NT2/D1 (cell line): ENCODE data around the gene CD47.

ENCODE experiments used
- SUZ12 ChIP-seq: IDR thresholded peaks from 2 replicates; pipeline ENCODE4 v1.6.1; 2011; ENCODE audit not compliant: insufficient read length, insufficient read depth; ENCODE audit errors: extremely low read depth
- YY1 ChIP-seq: IDR thresholded peaks from 2 replicates; pipeline ENCODE4 v1.6.1; 2011; ENCODE audit not compliant: insufficient read length, insufficient read depth
- ZNF274 ChIP-seq: IDR thresholded peaks from 2 replicates; pipeline ENCODE4 v1.6.1; 2011; ENCODE audit warnings: mild to moderate bottlenecking, low read depth, low read length

DNA sequence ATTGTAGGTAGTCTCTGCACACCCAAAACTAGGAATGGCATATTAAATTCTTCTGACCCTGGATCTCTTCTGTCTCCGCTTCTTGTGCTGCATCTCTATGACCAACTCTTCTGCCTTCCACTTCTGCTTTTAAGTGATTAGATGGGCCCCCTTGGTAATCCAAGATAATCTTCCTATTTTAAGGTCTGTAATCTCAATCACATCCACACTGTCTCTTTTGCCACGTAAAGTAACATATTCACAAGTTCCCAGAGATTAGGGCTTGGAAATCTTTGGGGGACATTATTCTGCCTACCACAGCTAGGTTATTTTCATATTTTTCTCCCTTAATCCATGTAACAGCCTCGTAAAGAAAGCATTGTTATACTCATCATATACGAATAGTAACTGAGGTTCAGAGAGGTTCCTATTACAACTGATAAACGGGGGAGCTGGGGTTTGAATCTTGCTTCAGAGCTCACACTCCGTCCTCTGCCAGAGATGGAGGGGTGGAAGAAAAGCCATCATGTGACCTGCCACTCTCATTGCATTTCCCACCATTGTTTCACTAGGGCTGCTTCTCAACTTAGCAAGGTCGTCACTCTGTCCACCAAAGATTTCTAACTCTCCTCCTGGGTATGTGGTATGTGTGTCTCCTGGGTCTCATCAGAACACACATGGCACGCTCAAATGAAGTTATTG, 6.6 kb upstream of the CD47 start:
- TF ChIP-seq ZNF274 (no peak), SUZ12 (no peak), YY1 (no peak)
